Endothelial cell (in vitro differentiated cells): ENCODE results near the gene SLC34A1. TPM values are rescaled to one million over a fixed set of nuclear protein-coding genes. Genes with fewer than 3 reads are reported as not detected.
"Not testable (repeated sequence)": the region's sequence is repeated elsewhere in the genome, so short reads cannot be mapped to it uniquely, and the experiment has no call there.

Source experiments
- DNase-seq: peaks from one replicate; pipeline ENCODE4 v3.0.0; 2021; ENCODE audit warnings: low spot score
- H3K27ac Mint-ChIP-seq: one replicate; pipeline ENCODE4 v1.8.0; 2021; ENCODE audit warnings: mixed read lengths, inconsistent platforms; ENCODE audit not compliant: unreplicated experiment
- H3K27me3 Mint-ChIP-seq: one replicate; pipeline ENCODE4 v1.8.0; 2021; ENCODE audit warnings: mild to moderate bottlenecking, moderate library complexity, mixed read lengths, inconsistent platforms; ENCODE audit not compliant: unreplicated experiment
- H3K36me3 Mint-ChIP-seq: one replicate; pipeline ENCODE4 v1.8.0; 2021; ENCODE audit warnings: mild to moderate bottlenecking, low read depth, mixed read lengths, inconsistent platforms; ENCODE audit not compliant: unreplicated experiment
- H3K4me1 Mint-ChIP-seq: one replicate; pipeline ENCODE4 v1.8.0; 2021; ENCODE audit warnings: mild to moderate bottlenecking, mixed read lengths, inconsistent platforms; ENCODE audit not compliant: unreplicated experiment
- H3K4me3 Mint-ChIP-seq: one replicate; pipeline ENCODE4 v1.8.0; 2021; ENCODE audit warnings: mild to moderate bottlenecking, mixed read lengths, inconsistent platforms; ENCODE audit not compliant: unreplicated experiment
- H3K9me3 Mint-ChIP-seq: one replicate; pipeline ENCODE4 v1.8.0; 2021; ENCODE audit warnings: mixed read lengths, inconsistent platforms; ENCODE audit not compliant: unreplicated experiment
- total RNA-seq: library from RNA; stranded (reverse); fragmentation: NEBNext Ultra II Directional; extraction: Animal tissue kit (Norgen Biotek cat#: 25700); gene quantifications from one replicate; pipeline ENCODE4 v1.2.1, GENCODE V29; 2021; ENCODE audit not compliant: unreplicated experiment
- TF ChIP-seq, protein P1 (sequence below): fragments of 200-600 bp; sonication (generic); IDR thresholded peaks from one replicate; pipeline ENCODE4 v1.5.0; 2021; ENCODE audit warnings: antibody characterized with exemption; ENCODE audit not compliant: unreplicated experiment

Gene SLC34A1
- total RNA-seq, 1 donor from 2014 or later: not detected

- Mint-ChIP-seq H3K36me3 (no peaks in the 10 kb centered on the region), H3K9me3 (no peaks in the 10 kb centered on the region), H3K27ac (no peak overlapping the region), H3K4me1 (peaks cover 10% of the 10 kb centered on the region), H3K4me3 (no peak overlapping the region), H3K27me3 (peaks cover 4% of the 10 kb centered on the region)
- TF ChIP-seq, protein P1, sequence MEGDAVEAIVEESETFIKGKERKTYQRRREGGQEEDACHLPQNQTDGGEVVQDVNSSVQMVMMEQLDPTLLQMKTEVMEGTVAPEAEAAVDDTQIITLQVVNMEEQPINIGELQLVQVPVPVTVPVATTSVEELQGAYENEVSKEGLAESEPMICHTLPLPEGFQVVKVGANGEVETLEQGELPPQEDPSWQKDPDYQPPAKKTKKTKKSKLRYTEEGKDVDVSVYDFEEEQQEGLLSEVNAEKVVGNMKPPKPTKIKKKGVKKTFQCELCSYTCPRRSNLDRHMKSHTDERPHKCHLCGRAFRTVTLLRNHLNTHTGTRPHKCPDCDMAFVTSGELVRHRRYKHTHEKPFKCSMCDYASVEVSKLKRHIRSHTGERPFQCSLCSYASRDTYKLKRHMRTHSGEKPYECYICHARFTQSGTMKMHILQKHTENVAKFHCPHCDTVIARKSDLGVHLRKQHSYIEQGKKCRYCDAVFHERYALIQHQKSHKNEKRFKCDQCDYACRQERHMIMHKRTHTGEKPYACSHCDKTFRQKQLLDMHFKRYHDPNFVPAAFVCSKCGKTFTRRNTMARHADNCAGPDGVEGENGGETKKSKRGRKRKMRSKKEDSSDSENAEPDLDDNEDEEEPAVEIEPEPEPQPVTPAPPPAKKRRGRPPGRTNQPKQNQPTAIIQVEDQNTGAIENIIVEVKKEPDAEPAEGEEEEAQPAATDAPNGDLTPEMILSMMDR: no peak
- DNase-seq: no peak
Observed at GRCh38 chr5:177419046-177419445, 34.8 kb downstream of the SLC34A1 start.

DNA sequence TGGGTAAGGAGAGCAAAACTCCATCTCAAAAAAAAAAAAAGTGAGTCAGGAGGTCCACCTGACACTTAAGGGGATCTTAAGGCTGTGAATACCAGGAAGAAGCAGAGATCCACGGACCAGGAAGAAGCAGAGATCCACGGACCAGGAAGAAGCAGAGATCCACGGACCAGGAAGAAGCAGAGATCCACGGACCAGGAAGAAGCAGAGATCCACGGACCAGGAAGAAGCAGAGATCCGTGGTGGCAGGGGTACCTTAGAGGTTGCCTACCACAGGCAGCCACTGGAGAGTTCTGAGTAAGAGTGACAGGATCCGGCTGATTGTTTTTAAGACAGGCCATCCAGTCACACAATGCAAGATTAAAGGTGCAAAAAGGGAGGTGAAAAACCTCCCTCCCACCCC, 36.2 kb downstream of the SLC34A1 start:
- DNase-seq, H3K9me3 Mint-ChIP-seq, H3K36me3 Mint-ChIP-seq, H3K27ac Mint-ChIP-seq, H3K4me1 Mint-ChIP-seq, H3K4me3 Mint-ChIP-seq, H3K27me3 Mint-ChIP-seq: not testable (repeated sequence)

DNA sequence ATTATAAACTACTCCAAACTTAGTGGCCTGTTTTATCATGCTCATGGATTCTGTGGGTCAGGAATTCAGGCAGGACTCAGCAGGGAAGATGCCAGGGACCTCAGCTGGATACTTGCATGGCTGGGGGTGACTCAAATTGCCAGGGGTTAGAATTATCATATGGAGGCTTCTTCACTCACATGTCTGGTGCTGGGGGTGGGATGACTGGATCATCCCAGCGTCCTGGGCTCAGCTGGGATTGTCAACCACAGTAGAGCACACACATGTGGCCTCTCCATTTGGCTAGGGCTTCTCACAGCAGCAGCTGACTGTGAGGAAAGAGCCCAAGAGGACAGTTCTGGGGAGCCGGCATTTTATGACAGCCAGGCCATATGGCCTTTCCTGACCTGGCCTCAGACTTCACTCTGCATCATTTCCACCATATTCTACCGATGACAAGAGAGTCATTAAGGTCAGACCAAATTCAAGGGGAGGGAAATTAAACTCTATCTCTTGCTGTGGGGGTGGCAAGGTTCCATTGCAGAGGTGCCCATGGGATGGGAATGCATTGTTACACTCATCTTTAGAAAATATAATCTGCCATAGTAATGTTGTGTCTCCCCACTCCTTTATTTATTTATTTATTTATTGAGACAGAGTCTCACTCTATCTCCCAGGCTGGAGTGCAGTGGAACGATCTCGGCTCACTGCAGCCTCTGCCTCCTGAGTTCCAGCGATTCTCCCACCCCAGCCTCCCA, 37.0 kb downstream of the SLC34A1 start:
- Mint-ChIP-seq H3K9me3 (no peaks in the 10 kb centered on the region), H3K4me3 (no peak overlapping the region), H3K4me1 (peaks cover 10% of the 10 kb centered on the region), H3K27ac (no peak overlapping the region), H3K36me3 (no peaks in the 10 kb centered on the region), H3K27me3 (peaks cover 3% of the 10 kb centered on the region)
- DNase-seq: no peak
- TF ChIP-seq, protein P1: no peak

DNA sequence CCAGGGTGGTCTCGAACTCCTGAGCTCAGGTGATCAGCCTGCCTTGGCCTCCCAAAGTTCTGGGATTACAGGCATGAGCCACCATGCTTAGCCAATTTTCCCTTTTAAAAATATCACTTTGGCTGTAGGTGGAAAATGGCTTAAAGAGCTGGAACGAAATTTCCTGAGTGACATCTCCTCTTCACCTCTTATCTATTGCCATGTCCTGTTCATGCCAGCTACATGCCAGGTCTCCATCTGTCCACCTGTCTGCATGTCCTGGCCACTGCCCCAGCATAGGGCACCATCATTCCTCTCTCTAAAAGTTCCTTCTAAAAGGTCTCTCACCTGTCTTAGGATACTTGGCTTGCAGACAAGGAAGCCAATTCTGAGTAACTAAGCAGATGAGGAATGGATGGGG, 39.4 kb downstream of the SLC34A1 start:
- Mint-ChIP-seq H3K27me3 (peaks cover 6% of the 10 kb centered on the region), H3K4me3 (no peak overlapping the region), H3K27ac (no peak overlapping the region), H3K36me3 (no peaks in the 10 kb centered on the region), H3K9me3 (no peaks in the 10 kb centered on the region), H3K4me1 (peaks cover 11% of the 10 kb centered on the region)
- no peak for DNase-seq
- TF ChIP-seq, protein P1: no peak

DNA sequence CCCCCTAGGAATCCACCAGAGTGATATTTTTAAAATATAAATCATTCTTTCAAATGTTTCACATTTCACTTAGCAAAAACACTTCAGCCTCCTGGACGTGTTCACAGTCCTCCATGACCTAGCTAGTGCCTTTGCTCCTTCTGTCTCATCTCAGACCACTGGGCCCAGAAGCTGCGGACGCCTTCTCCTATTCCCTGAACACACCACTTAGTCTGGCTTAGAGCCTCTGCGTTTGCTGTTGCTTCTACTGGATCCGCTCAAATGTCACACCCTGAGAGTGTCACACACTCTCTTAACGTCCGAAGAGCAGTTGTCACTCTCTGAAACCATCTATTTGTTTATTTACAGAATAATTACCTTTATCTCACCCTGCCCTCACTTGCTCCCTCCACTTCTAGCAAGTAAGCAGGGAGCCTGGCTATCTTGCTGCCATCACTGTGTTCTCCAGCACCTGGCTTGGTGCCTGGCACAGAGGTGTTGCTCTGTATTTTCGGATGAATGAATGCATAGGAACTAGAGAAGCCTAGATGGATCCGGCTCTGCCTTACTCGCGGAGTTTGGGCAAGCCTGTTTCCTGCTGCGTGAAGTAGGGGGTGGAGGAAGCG, 41.1 kb downstream of the SLC34A1 start:
- peaks cover 17% of the 10 kb centered on the region for H3K4me1 Mint-ChIP-seq
- H3K27ac Mint-ChIP-seq: peak overlapping the region; percentile 98
- DNase-seq: no peak
- no peaks in the 10 kb centered on the region for H3K36me3 Mint-ChIP-seq
- peak overlapping the region; percentile 93 for H3K4me3 Mint-ChIP-seq
- TF ChIP-seq, protein P1: no peak
- H3K9me3 Mint-ChIP-seq: no peaks in the 10 kb centered on the region
- H3K27me3 Mint-ChIP-seq: peaks cover 7% of the 10 kb centered on the region
